Limb (tissue), 2 donors: ENCODE results near the gene HP1BP3.

Source experiments
- DNase-seq, 2 donors: peaks; one replicate each; pipeline ENCODE4 v3.0.0-alpha.2; 2016; ENCODE audit errors: extremely low spot score in 2 of 2

HP1BP3 gene

DNA sequence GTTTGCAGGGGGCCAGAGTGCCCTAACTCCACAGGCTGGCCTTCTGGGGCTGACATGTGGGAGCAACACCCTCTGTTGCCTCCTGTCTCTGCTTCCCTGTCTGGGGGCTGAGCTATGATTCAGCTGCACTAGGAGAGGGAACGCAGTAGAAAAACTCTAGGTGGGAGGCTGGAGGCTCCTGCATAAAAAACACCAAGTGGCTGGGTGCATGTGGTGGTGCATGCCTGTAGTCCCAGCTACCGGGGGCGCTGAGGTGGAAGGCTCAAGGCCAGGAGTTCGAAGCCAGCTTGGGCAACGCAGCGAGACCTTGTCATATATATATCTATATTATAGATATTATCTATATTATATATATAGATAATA, 74.9 kb downstream of the HP1BP3 start:
- no peak for DNase-seq

DNA sequence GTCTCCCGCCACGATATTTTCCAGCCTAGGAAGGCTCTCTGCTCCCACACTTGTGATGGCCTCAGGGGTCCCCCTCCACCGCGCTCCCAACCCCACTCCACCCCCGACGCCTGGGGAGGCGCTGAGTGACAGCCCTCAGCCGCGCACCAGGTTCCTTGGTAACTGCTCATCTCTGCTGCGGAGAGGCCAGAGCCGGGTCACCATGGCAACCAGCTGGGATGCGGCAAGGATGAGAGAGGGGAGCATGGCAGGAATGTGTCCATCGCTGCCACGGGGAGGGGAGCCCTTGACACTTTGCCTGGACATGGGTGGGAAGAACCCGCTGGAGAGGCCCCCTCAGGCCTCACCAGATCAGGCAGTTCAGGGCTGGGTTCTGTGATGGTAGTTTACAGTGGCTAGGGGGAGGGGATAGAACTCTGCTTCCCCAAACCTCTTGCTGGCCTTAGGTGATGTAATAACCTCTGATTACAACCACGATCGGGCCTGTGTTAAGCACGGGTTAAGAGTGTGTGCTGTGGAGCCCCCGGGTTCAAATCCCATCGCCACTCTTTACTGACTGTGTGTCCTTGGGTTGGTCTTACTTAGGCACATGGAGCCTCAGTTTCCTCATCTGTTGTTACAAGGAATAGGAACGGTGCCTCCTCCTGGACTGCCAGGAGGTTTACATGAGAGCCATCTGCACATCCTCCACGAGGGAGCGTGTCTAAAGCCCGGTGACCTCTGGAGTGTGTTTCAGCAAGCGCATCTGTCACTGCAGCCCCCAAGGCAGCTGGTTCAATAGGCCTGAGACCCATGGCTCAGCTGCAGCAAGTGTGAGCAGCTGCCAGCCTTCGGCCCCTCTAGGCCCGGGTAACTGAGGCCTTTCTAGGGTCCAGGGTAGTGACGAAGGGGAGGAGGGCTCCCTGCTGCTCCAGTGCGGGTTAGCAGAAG, 75.6 kb downstream of the HP1BP3 start:
- peak in 1 of 2 donors; percentile 65 for DNase-seq

DNA sequence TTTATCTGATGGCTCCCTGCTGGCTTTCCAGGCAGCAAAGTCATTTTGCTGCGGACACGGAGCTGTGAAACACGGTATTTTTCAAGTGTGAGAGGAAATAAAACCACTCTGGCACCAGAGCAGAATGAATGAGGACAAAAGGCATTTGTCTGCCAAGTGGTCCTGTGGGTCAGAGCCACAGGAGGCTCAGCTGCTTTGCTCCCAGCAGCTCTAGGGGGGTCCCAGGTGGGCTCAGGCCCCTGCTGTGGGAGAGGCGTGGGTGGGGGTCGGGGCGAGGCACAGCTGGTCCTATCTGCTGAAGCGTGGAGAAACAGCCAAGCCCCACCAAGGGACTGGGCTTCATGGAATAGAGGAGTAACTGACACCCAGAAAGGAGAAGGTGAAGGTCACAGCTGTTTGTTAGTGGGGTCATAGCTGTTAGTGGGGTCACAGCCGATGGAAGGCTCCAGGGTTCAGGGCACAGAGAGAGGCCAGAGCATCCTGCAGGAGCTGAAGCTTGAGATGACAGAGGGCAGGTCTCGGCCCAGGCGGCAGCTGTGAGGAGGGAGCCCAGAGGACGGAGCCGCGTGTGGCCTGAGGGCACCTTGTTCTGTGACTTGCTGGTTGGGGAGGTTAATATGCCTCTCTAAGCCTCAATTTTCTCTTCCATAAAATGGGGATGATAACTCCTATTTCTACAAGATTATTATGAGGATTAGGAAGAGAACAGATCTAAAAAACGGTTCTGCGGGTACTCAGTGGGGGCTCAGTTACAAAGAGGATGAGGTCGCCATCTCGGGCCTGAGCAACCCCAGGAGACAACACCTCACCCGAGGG, 76.4 kb downstream of the HP1BP3 start:
- no peak for DNase-seq

DNA sequence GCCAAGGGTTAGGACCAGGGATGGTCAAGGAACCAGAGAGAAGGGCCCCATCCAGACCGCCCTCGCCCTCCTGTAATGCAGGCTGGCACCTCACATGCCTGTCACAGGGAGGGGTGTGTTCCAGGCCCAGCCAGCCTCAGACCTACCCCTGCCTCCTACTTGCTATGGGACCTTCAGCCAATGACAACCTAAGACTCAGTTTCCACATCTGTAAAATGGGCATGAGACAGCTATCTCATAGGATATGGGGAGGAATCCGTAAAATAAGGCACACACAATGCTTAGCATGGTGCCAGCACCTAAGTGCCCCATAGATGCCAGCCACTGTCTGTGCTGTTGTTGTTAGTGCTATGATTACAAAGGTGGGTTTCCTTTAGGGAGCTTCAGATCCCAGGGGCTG, 77.2 kb downstream of the HP1BP3 start:
- no peak for DNase-seq

DNA sequence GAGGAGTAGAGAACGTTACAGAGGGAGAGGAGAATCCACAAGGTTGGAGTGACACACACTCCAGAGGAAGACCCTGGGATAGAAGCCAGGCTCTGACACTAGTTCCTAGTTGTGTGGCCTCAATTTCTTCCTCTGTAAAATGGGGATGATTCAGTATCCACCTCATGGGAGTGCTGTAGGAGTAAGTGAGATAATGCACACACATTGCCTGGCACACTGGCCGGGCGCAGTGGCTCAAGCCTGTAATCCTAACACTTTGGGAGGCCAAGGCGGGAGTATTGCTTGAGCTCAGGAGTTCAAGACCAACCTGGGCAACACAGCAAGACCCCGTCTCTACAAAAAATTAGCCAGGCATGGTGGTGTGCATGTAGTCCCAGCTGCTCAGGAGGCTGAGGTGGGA, 78.2 kb downstream of the HP1BP3 start:
- no peak for DNase-seq

DNA sequence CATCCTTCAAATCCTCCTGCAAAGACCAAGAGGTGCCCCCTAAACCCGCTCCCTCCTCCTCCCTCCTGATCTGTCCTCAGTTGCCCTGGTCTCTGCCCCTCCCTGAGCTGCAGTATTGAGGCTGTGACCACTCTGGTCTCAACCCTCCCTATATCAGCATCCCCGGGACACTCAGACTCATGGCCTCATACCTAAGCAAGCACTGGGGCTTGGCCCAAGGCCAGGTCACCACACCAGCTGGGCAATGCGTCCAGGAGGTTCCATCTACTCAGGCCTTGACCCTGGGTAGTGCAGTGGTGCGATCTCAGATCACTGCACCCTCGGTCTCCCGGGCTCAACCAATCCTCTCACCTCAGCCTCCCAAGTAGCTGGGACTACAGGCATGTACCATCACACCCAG, 79.0 kb downstream of the HP1BP3 start:
- no peak for DNase-seq

DNA sequence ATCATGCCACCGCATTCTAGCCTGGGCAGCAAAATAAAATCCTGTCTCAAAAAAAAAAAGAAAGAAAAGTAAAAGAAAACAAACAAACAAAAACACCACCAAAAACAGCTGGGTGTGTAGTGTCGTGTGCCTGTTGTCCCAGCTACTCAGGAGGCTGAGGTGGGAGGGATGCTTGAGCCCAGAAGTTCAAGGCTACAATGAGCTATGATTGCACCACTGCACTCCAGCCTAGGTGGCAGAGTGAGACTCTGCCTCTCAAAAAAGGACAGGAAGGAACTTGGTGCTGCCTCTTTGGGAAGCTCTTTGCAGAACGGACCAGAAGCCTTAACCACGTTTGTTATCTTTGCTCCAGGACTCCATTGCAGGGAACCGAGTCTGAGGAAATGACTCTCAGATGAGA, 80.3 kb downstream of the HP1BP3 start:
- DNase-seq: no peak

DNA sequence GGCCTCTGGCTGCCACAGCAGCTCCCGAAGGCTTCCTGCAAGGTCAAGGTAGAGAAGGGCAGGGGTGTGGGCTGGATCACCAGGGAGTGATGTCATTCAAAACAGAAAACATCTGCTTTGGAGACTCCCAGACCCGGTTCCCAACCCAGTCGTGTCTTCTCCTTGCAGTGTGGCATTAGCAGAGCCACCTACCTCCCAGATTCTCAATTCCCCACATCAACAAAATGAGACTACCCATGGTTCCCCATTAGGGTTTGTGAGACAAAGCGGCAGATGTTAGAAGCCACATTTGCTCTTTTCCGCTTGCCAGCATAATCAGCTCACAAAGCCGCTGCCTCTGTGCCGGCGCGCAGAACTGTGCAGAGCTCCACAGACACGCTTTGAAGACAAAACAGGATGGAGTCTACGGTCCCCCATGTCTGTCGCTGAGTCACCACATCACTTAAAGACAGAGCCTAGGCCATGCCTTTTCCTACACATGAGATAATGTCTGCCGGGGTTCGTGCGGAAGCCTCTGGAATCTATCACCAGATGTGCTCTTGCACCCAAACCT, 81.8 kb downstream of the HP1BP3 start:
- DNase-seq: no peak

DNA sequence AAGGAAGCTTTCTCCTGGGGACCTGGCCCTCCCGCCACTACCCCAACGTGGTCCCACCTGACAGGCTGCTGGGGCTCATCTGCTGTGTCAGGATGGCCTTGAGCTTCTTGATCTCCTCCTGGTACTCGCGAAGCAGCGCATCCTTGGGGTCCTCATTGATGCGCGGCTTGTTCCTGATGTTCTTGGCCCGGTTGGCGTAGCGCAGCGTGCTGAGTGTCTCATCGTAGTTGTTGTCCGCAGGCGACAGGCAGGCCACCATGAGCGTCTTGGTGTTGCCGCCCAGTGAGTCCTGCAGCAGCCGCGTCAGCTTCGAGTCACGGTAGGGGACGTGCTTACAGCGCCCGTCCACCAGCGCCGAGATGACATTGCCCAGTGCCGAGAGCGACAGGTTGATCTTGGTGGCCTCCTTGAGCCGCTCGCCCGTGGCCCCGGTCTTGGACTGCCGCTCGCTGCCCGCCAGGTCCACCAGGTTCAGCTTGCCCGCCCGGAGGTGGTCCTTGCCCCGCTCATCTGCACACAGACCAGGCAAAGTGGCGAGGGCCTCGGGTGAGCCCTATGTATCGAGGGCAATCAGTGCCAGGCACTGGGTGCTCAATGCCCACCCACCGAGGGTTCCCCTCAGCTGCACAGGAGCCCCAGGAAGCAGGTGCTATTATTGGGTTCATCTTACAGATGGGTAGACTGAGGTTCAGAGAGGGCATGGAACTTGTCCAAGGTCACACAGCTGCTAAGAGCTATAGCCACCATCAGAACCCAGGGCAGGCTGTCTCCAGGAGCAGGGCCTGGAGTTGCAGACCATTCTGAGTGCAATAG, 82.5 kb downstream of the HP1BP3 start:
- no peak for DNase-seq

DNA sequence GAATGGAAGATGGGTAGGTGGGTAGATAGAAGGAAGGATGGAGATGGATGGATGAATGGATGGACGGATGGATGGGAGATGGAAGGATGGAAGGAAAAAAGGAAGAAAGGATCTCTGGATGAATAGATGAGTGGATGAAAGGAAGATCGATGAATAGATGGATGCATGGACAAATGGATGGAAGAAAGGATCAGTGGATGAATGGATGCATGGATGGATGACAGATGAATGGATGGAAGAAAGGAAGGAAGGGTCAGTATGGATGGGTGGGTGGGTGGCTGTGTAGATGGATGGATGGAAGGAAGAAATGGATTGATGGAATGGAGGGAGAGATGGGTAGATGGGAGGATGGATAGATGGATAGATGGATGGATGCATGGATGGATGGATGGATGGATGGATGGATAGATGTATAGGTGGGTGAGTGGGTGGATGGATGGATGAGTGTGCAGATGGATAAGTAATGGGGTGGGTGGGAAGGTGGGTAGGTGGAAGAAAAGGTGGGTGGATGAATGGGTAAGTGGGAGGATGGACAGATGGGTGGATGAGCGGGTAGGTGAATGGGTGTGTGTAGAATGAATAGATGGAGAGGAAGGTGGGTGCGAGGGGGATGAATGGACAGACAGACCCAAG, 83.9 kb downstream of the HP1BP3 start:
- no peak for DNase-seq

DNA sequence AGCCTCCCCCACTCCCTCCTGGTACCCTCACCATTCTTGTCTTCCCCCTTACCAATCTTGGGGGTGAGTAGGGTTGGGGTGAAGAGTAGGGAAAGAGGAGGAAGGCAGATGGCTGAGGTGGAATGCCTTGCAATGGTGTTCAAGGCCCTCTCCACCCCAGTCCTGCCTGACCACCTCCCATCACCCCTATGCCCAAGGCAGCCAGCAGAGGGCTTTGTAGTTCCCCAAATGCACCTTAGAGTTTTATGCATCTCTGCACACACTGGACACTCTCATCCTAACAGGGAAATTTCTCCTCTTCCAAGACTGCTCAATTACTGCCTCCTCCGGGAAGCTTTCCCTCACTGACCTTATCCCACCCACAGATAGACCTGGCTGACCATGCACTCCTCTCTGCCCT, 84.7 kb downstream of the HP1BP3 start:
- DNase-seq: no peak

DNA sequence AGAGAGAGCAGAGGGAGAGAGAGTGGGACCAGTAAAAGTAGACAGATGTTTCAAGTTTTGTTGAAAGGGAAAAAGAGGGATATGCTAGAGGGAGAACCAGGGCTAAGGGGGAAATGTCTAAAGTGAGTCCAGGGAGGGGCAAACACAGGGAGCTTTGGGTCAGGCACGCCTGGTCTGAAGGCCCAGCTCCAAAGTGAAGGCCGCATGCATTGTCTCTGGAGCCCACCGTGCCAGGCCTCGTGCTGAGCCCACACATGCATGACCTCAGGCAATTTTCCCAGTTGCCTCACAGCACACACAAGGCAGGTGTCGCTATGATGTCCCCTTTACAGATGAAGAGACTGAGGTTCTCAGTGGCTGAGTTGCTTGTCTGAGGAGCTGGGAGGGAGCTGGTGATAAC, 85.3 kb downstream of the HP1BP3 start:
- no peak for DNase-seq

DNA sequence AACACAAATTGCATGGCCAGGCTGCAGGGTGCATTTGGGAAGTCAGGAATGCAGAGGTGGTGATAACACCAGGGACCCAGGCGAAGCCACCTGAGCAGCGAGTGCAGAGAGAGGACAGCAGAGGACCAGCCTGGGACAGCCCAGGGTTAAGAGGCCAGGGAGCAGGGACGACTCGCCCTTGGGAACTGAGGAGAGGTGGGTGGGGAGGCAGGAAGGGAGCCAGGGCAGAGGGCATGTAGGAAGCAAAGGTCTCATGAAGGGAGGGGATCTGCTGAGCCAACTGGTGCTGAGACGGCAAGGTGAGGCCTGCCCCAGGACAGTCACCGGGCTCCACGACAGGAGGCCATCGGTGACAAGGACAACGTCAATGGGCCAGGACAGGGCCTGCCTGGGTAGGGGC, 85.7 kb downstream of the HP1BP3 start:
- no peak for DNase-seq

DNA sequence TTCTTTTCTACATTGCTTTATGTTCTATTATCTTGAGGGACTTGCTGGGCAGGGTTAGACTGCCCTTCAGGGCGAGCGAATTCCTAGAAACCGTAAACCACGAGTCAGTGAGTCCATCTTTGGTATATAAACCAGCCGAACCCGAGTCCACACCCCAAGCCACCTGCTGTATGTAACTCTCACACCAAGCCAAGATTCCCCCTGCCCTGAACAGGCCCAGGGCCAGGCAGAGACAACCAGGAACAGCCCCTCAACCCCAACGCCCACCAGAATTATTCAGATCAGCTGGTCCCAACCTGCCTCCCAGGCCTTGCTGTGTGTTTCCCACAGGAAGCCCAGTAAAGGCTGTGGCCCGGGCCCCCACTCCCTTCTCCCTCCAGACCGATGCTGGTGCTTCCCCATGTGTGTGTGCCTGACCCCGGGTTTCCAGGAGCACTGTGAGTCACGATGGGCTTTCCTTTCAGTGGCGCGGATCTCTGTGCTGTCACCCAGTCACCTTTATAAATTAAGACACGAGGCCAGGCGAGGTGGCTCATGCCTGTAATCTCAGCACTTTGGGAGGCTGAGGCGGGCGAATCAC, 86.4 kb downstream of the HP1BP3 start:
- DNase-seq: no peak

DNA sequence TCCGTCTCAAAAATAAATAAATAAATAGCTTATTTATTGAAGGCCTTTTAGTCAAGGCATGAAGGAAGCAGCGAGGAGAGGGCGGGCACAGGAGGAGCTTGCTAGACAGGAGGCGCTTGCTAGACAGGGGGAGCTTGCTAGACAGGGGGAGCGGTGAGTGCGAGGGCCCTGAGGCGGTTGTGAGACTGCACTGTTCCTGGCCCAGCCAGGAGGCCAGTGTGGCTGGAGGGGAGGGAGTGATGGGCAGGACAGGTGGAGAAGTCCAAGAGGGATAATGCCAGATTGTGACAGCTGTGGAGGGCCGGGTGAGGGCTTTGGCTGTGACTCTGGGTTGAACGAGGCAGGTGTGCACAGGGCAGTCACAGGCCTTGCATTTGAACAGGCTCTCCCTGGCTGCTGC, 87.5 kb downstream of the HP1BP3 start:
- peak in 1 of 2 donors; percentile 26 for DNase-seq

DNA sequence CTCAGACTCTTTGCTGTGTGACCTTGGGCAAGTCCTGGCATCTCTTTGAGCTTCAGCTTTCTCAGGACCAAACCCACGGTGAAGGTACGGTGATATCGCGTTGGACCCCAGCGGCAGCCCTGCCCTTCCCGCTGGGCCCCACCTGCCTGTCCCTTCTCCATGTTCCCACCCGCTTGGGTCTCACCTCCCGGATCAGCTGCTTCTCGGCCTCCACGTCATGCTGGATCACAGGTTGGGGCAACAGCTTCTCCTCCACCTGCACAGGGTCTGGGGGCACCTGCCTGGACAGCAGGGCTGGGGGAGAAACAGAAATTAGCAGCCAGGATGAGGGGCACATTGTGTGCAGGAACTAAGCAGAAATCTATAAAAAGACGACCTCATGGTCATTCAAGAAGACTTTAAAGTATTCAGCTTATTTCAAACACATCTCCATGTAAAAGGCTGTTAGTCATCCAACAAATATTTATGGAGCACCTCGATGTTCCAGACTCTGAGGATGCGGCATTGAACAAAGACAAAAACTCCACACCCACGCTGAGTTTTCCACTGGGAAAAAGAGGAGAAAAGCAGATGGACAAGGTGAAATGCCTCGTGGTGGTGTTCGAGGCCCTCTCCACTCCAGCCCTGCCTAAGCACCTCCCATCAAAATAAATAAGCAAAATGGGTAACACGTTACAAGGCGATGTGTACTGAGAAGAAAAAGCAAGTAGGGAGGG, 88.8 kb downstream of the HP1BP3 start:
- DNase-seq: no peak

DNA sequence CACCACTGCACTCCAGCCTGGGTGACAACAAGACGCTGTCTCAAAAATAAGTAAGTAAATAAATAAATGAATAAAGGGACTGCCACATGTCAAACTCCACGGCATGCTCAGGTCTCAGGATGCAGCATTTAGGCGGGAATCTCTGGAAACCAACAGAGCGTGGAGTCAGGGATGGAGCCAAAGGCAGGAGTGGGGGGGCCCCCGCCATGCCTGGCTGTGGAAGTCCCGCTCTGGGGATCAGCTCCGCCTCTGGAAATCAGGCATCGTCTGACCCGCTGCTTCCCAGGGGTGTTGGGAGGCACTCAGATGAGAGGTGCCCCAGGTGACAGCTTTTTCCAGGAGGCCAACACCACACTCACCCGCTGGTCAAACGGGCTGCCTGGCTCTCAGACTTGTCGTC, 89.5 kb downstream of the HP1BP3 start:
- no peak for DNase-seq

DNA sequence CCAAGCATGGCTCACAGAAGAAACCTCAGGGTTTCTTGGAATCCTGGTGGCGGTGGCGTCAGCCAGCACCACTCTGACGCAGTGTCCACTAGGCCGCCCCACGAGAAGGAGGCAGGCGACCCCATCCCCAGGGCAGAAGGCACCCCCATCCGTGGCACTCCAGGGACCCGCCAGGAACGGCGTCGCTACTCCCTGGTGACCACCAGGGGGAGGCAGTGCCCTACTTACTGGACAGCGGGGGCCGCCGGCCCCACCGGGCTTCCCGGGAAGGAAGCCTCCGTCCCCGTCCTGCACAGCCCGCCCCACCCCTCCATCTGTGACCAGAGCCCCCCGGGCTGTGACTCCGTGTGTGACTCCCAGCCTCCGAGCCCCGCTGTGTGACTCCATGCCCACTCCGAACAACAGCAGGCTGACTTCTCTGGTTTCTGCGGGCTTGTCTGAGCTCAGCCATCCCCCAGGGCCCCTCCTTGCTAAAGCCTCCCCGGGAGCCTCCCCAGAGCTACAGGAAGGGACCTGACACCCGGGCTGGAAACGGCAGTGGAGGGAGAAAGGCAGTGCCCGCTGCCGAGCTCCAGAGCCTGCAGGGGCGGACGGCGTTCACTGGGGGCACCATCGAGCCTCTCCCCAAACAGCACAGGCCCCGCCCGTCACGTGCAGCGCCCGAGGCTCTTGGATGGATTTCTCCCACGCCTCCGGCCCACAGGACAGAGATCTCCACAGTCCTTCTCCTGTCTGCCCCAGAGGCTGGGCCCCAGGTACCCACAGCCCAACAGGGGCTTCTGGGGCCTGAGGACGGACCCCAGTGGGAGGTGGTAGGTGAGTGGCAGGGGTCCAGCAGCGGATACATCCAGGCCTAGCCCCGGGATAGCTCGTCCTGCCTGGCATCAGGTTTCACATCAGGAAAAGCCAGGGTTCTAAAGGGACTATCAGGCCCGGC, 90.4 kb downstream of the HP1BP3 start:
- DNase-seq: peak; percentile 72 to 90

DNA sequence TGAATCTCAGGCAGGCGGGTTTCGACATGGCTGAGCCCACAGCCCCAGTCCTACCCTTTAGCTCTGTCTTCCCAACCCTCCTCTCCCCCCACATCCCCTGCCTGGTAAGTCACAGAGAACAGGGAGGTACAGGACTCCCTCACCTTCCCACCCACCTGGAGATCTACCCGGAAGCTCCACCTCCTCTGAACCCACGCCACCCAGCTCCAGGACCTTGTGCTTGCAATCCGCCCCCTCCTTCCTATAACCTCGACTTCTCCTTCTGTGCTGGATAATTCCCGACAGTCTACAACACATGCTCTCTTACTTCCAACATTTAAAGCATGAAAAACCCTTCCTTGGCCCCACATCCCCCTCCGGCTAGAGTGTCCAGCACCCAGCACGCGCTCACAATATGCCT, 91.6 kb downstream of the HP1BP3 start:
- DNase-seq: no peak
